NCI-H748 (cell line): Measurements from ENCODE around the gene HOXB5.

Experiments
- DNase-seq: peaks from one replicate; lab custom pipeline; 2025; ENCODE audit not compliant: unreplicated experiment; lab: John Stamatoyannopoulos, UW

HOXB5 gene

GRCh38 chr17:48593126-48593829, at the start of gene HOXB5:
TSS of gene HOXB5 (minus strand) at chr17:48593779. CDS start at chr17:48593682, 97 bp downstream.
- DNase-seq, result peak; percentile 83

- no peak for DNase-seq
Observed at GRCh38 chr17:48642843-48643696, 49.5 kb upstream of the HOXB5 start.

- no peak for DNase-seq
Observed at GRCh38 chr17:48642059-48642842, 48.7 kb upstream of the HOXB5 start.

GRCh38 chr17:48641541-48642058, 48.0 kb upstream of the HOXB5 start:
- DNase-seq, result no peak

GRCh38 chr17:48640858-48641180, 47.2 kb upstream of the HOXB5 start:
- no peak for DNase-seq

- no peak for DNase-seq
Observed at GRCh38 chr17:48639982-48640857, 46.6 kb upstream of the HOXB5 start.

GRCh38 chr17:48639136-48639535, 45.6 kb upstream of the HOXB5 start:
- no peak for DNase-seq

- no peak for DNase-seq
Observed at GRCh38 chr17:48637323-48638260, 44.0 kb upstream of the HOXB5 start.

GRCh38 chr17:48636177-48637018, 42.8 kb upstream of the HOXB5 start:
- DNase-seq, result peak; percentile 92

- no peak for DNase-seq
Observed at GRCh38 chr17:48634493-48635208, 41.1 kb upstream of the HOXB5 start.

GRCh38 chr17:48633266-48633677, 39.7 kb upstream of the HOXB5 start:
- DNase-seq, result no peak

GRCh38 chr17:48632579-48633265, 39.1 kb upstream of the HOXB5 start:
- DNase-seq, result no peak

GRCh38 chr17:48631693-48632578, 38.4 kb upstream of the HOXB5 start:
- DNase-seq, result no peak

- no peak for DNase-seq
Observed at GRCh38 chr17:48630925-48631692, 37.5 kb upstream of the HOXB5 start.
